CD8-positive, alpha-beta memory T cell (primary cell): ENCODE measurements around the gene BTBD17. TPM values are rescaled to one million over a fixed set of nuclear protein-coding genes. Genes with fewer than 3 reads are reported as not detected.
A peak's percentile ranks its signal among the peaks of the same experiment; 100 is the strongest.

Experiments
- CTCF ChIA-PET: fragments of 350-600 bp; sonication (Branson Sonifier 250); formaldehyde crosslinking; loops from one replicate; lab custom pipeline; 2021; ENCODE audit warnings: antibody characterized with exemption; lab: Charles Lee
- POLR2A ChIA-PET: fragments of 350-600 bp; sonication (Branson Sonifier 250); formaldehyde crosslinking; loops from one replicate; lab custom pipeline; 2021; ENCODE audit warnings: antibody characterized with exemption; lab: Charles Lee
- DNase-seq, 5 donors: peaks; one replicate each; pipeline versions ENCODE4 v3.0.0 to v3.0.0-alpha.2; 2020 to 2022; ENCODE audit warnings: mixed read lengths in 1 of 5
- H3K27ac ChIP-seq: one replicate; pipeline ENCODE4 v1.7.0; 2013; ENCODE audit warnings: low read depth, mild to moderate bottlenecking, low read length, moderate library complexity
- H3K27me3 ChIP-seq: 2 replicates; pipeline ENCODE4 v1.7.0; 2013; ENCODE audit warnings: low read length, mild to moderate bottlenecking; ENCODE audit not compliant: insufficient read depth, poor library complexity, severe bottlenecking
- H3K36me3 ChIP-seq: 2 replicates; pipeline ENCODE4 v1.7.0; 2013; ENCODE audit warnings: mild to moderate bottlenecking, low read length, moderate library complexity; ENCODE audit not compliant: insufficient read depth
- H3K4me1 ChIP-seq: 2 replicates; pipeline ENCODE4 v1.7.0; 2013; ENCODE audit warnings: mild to moderate bottlenecking, low read length, moderate library complexity; ENCODE audit not compliant: insufficient read depth
- H3K4me3 ChIP-seq: 2 replicates; pipeline ENCODE4 v1.7.0; 2013; ENCODE audit warnings: mild to moderate bottlenecking, low read length
- H3K9me3 ChIP-seq: 2 replicates; pipeline ENCODE4 v1.7.0; 2013; ENCODE audit warnings: mild to moderate bottlenecking, low read length
- H3K27ac Mint-ChIP-seq, 8 donors: one replicate each; pipeline ENCODE4 v1.8.0; 2020 to 2021; ENCODE audit warnings: mixed read lengths in 8 of 8, mild to moderate bottlenecking in 6 of 8, inconsistent platforms in 3 of 8, moderate library complexity in 3 of 8
- H3K27me3 Mint-ChIP-seq, 2 donors: one replicate each; pipeline ENCODE4 v1.8.0; 2020 to 2021; ENCODE audit warnings: mixed read lengths in 2 of 2, mild to moderate bottlenecking in 1 of 2, moderate library complexity in 1 of 2
- H3K36me3 Mint-ChIP-seq, 3 donors: one replicate each; pipeline ENCODE4 v1.8.0; 2020 to 2021; ENCODE audit warnings: mixed read lengths in 3 of 3, inconsistent platforms in 1 of 3, mild to moderate bottlenecking in 1 of 3
- H3K4me1 Mint-ChIP-seq, 3 donors: one replicate each; pipeline ENCODE4 v1.8.0; 2020 to 2021; ENCODE audit warnings: mixed read lengths in 3 of 3, inconsistent platforms in 1 of 3, mild to moderate bottlenecking in 1 of 3
- H3K4me3 Mint-ChIP-seq, 7 donors: one replicate each; pipeline ENCODE4 v1.8.0; 2020 to 2021; ENCODE audit warnings: mixed read lengths in 7 of 7, mild to moderate bottlenecking in 6 of 7, moderate library complexity in 4 of 7, inconsistent platforms in 2 of 7
- H3K9me3 Mint-ChIP-seq, 5 donors: one replicate each; pipeline ENCODE4 v1.8.0; 2020 to 2022; ENCODE audit warnings: mixed read lengths in 5 of 5, mild to moderate bottlenecking in 3 of 5, moderate library complexity in 2 of 5, inconsistent platforms in 1 of 5
- polyA plus RNA-seq: library from polyadenylated mRNA; unstranded; fragments of 300-500 nt; fragmentation: Illumina TruSeq; gene quantifications from one replicate; pipeline ENCODE4 v1.2.3, GENCODE V29; 2021
- total RNA-seq, 2 experiments: library from RNA; stranded (reverse); gene quantifications; one replicate each; pipeline ENCODE4 v1.2.3, GENCODE V29; 2021

Gene BTBD17
- total and polyA plus RNA-seq, 3 experiments from 2014 or later: not detected

DNA sequence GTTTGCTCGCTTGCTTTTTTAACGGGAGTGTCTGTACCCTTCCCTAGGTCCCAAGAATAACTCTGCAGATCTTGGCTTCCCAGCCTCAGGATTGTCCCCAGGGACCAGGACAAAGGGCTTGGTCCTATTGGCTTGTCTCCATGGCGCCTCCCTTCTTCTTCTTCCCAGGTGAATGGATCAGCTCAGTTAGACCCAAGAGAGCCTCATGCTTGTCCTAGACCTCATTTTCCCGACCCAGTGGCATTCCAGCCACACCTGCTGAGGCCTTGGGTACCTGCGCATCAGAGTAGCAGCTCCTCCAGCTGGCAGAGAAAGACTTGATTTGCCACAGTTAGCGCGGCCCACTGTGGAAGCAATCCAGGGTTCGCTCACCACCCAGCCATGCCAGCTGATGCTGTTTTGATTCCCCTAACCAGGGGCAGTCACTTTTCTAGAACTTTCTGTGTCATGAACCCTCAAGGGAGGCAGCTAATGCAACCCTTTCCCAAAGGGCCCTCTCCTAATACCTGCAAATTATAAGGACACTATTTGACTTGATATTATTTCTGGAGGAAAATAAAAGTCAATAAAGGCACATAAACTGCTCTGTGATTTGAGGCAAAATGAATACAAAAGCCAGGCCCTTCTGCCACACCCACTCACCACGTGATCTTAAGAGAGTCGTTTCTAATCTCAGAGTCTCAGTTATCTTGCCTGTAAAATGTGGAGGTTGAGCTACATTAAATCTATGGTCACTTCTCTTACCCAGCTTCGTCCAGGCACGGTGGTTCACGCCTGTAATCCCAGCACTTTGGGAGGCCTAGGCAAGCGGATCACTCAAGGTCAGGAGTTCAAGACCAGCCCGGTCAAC lies 19.5 kb upstream of the BTBD17 start:
- H3K27me3 Mint-ChIP-seq: peaks cover 0 to 2% of the 10 kb centered on the region in 2 donors
- H3K36me3 Mint-ChIP-seq: no peaks in the 10 kb centered on the region
- H3K27ac ChIP-seq: no peak overlapping the region
- no peaks in the 10 kb centered on the region for H3K27me3 ChIP-seq
- H3K9me3 Mint-ChIP-seq: no peaks in the 10 kb centered on the region
- DNase-seq: no peak
- no peaks in the 10 kb centered on the region for H3K9me3 ChIP-seq
- H3K4me3 ChIP-seq: no peak overlapping the region
- CTCF ChIA-PET: interaction anchor here (0.6 to 5.0 kb wide), 10 partner anchors 12 to 151 kb away, joined by 3 to 88 read pairs (median 14); partner anchors contain the start of genes CD300LB and GPR142
- H3K4me1 Mint-ChIP-seq: peaks cover 4 to 13% (median 10%) of the 10 kb centered on the region in 3 donors
- peak overlapping the region in 3 of 8 donors; percentile 26 to 73 (median 31) for H3K27ac Mint-ChIP-seq
- POLR2A ChIA-PET: no interaction called here
- no peaks in the 10 kb centered on the region for H3K36me3 ChIP-seq
- H3K4me1 ChIP-seq: peaks cover 14% of the 10 kb centered on the region
- H3K4me3 Mint-ChIP-seq: no peak overlapping the region

DNA sequence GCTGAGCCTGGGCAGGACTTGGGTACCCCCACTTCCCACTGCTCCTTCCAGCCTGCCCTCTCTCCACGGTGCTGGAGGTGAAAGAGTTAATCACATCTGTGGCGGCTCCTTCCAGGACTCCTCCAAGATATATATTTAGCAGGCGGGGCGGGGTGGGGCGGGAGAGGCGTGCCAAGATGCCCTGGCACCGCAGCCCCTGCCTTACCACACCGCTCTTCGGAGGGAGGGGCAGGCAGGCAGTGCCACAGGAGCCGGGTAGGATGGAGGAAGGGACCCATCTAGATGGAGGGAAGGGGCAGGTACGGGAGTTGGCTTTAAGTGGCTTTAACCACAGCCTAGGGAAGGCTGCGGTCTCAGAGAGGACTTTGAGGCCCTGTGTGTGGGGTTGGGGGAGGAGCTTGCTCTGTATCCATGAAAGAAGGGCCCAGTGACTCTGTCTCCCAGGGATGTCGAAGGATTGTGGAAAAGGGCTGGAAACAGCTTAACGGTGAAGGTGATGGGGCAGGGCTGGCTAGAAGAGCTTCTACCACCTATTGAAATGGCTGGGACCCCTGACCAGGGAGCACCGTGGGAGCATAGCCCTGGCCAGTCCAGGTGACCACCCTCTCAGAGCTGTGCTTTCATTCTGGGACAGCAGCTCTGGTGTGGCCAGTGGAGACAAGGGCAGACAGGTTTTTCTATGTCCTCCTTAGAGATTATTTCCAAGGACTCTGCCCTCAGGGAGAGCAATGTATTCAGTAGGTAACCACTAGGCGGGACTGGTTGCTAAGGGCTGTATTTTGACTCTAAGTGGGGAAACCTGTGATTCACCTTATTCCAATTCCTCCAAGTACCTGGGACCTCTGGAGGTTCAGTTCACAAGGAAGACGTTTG lies 18.7 kb upstream of the BTBD17 start:
- Mint-ChIP-seq H3K27me3 (peaks cover 0 to 2% of the 10 kb centered on the region in 2 donors), H3K9me3 (no peaks in the 10 kb centered on the region), H3K4me1 (peaks cover 4 to 13% (median 10%) of the 10 kb centered on the region in 3 donors), H3K27ac (peak overlapping the region in 4 of 8 donors; percentile 31 to 79 (median 61)), H3K4me3 (peak overlapping the region in 1 of 7 donors; percentile 40), H3K36me3 (no peaks in the 10 kb centered on the region)
- no peak overlapping the region for H3K27ac ChIP-seq
- H3K27me3 ChIP-seq: no peaks in the 10 kb centered on the region
- H3K9me3 ChIP-seq: no peaks in the 10 kb centered on the region
- peaks cover 14% of the 10 kb centered on the region for H3K4me1 ChIP-seq
- no peaks in the 10 kb centered on the region for H3K36me3 ChIP-seq
- POLR2A ChIA-PET: interaction anchor here (0.7 to 1.5 kb wide), 2 partner anchors 77 to 277 kb away, joined by 3 to 5 read pairs; no protein-coding TSS in a partner anchor
- DNase-seq: no peak
- no peak overlapping the region for H3K4me3 ChIP-seq
- CTCF ChIA-PET: interaction anchor here (0.9 to 5.0 kb wide), 10 partner anchors 12 to 152 kb away, joined by 3 to 88 read pairs (median 14); partner anchors contain the start of genes CD300LB and GPR142

DNA sequence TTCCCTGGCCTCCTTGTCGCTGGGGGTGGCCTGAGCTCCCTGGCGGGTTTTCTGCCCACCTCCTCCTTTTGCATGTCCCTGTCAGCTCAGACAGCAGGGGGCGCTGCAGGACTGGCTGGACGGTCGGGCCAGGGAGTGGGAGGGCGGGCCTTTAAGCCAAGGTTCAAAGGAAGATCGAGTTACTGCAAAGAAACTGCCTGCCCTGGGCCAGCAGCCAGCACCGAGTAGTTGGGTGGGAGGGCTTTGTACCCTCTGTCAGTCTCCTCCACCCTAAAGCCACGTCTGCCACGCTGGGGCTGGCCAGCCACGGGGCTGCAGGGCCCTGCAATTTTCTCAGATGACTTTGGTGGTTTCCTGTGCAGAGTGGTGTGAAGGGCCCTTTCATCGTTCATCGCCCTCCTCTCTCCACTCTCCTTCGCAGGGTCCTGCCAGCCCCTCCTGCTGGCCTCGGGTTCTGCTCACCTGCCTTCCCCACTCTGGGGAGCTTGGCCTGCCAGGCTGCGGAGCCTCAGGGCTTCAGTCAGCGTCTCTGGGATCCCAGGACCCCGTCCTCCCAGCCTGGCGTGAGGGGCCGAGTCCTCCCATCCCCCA lies 17.9 kb upstream of the BTBD17 start:
- Histone ChIP-seq H3K36me3 (no peaks in the 10 kb centered on the region), H3K27me3 (no peaks in the 10 kb centered on the region), H3K4me3 (no peak overlapping the region), H3K9me3 (no peaks in the 10 kb centered on the region), H3K27ac (no peak overlapping the region), H3K4me1 (peaks cover 14% of the 10 kb centered on the region)
- POLR2A ChIA-PET: interaction anchor here (0.6 to 1.5 kb wide), 3 partner anchors 78 to 278 kb away, joined by 3 to 5 read pairs (median 3); no protein-coding TSS in a partner anchor
- H3K27ac Mint-ChIP-seq: peak overlapping the region in 1 of 8 donors; percentile 81
- peak; percentile 81 to 93 (median 89) for DNase-seq
- H3K36me3 Mint-ChIP-seq: no peaks in the 10 kb centered on the region
- H3K9me3 Mint-ChIP-seq: no peaks in the 10 kb centered on the region
- peaks cover 4 to 13% (median 10%) of the 10 kb centered on the region in 3 donors for H3K4me1 Mint-ChIP-seq
- CTCF ChIA-PET: interaction anchor here (0.5 to 5.0 kb wide), 26 partner anchors 11 to 382 kb away, joined by 3 to 88 read pairs (median 3); partner anchors contain the start of genes CD300A, CD300LB and GPR142
- H3K4me3 Mint-ChIP-seq: peak overlapping the region in 2 of 7 donors; percentile 14 to 69
- H3K27me3 Mint-ChIP-seq: peaks cover 0 to under 1% of the 10 kb centered on the region in 2 donors

DNA sequence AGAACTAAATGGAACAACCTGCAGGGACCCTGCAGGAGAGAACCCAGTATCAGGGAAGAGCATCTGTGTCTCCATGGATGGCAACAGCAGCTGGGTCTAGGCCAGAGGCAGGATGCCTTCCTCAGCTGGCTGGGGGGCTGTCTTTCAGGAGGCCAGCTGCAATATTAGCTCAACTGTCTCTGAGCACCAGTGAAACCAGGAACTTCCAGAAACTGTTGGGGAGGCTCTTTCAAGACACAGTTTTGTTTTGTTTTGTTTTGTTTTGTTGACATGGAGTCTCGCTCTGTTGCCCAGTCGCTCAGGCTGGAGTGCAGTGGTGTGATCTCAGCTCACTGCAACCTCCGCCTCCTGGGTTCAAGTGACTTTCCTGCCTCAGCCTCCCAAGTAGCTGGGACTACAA lies 13.2 kb upstream of the BTBD17 start:
- no peaks in the 10 kb centered on the region for H3K27me3 Mint-ChIP-seq
- H3K36me3 ChIP-seq: no peaks in the 10 kb centered on the region
- H3K4me3 ChIP-seq: no peak overlapping the region
- no peak overlapping the region for H3K27ac ChIP-seq
- ChIA-PET POLR2A (no interaction called here), CTCF (interaction anchor here (1.6 to 3.9 kb wide), 2 partner anchors 82 to 118 kb away, joined by 3 to 14 read pairs; no protein-coding TSS in a partner anchor)
- no peaks in the 10 kb centered on the region for H3K27me3 ChIP-seq
- H3K9me3 Mint-ChIP-seq: no peaks in the 10 kb centered on the region
- peaks cover 2 to 7% (median 4%) of the 10 kb centered on the region in 3 donors for H3K4me1 Mint-ChIP-seq
- DNase-seq: no peak
- no peaks in the 10 kb centered on the region for H3K9me3 ChIP-seq
- no peak overlapping the region for H3K27ac Mint-ChIP-seq
- no peaks in the 10 kb centered on the region for H3K36me3 Mint-ChIP-seq
- peaks cover 12% of the 10 kb centered on the region for H3K4me1 ChIP-seq
- H3K4me3 Mint-ChIP-seq: no peak overlapping the region

DNA sequence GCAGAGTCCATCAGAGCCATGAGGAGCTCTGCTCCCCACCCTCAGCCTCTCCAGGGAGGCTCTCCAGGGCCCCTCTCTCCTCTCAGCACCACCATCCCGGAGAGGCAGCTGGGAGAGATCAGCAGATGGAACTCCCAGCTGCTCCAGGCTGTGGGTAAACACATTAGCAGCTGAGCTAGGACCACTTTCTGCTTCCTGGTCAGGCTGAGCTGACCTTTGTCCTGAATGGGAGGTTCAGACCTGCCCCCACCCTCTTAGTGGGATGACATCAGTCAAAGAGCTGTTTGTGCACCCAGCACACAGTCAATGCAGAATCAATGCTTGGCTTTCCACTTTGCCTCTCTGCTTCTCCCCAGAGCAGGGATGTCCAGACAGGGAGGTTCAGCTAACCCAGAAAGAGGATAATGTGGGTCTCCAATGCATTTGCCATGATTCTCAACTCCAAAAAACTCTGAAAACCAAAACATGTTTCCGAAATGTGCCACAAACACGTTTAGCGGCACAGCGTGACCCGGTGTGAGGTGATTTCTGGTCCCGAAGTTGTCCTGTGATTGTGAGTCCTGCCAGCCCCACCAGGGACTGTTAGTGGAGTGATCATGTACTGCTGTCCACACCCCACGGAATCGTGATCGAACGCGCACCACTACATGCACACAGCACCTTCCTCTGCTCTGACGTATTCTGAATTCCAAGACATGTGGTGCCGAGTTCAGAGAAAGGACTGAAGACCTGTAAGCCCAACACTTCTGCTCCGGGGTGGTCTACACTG lies 12.4 kb upstream of the BTBD17 start:
- Mint-ChIP-seq H3K4me1 (peaks cover 5 to 7% (median 6%) of the 10 kb centered on the region in 3 donors), H3K27me3 (peaks cover 0 to 5% of the 10 kb centered on the region in 2 donors), H3K4me3 (no peak overlapping the region), H3K9me3 (no peaks in the 10 kb centered on the region), H3K36me3 (no peaks in the 10 kb centered on the region), H3K27ac (no peak overlapping the region)
- Histone ChIP-seq H3K9me3 (no peaks in the 10 kb centered on the region), H3K36me3 (no peaks in the 10 kb centered on the region), H3K4me1 (peaks cover 12% of the 10 kb centered on the region), H3K27me3 (no peaks in the 10 kb centered on the region), H3K27ac (no peak overlapping the region), H3K4me3 (no peak overlapping the region)
- ChIA-PET CTCF (interaction anchor here (0.7 to 3.9 kb wide), 2 partner anchors 83 to 120 kb away, joined by 5 to 14 read pairs; no protein-coding TSS in a partner anchor), POLR2A (no interaction called here)
- DNase-seq: no peak

DNA sequence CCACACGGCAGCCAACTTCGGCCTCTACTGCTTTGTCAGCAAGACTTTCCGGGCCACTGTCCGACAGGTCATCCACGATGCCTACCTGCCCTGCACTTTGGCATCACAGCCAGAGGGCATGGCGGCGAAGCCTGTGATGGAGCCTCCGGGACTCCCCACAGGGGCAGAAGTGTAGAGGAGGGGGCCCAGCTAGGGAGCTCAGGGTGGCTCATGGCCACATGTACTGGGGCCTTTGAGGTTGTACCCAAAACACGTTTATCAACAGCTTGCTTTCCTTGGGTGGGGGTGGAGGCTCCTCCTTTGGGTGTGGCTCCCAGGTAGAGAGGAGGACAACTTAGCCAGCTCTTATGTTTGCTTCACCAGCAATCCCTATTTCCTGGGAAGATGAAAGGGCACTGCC lies 10.8 kb upstream of the BTBD17 start:
- POLR2A ChIA-PET: no interaction called here
- CTCF ChIA-PET: interaction anchor here (0.6 to 0.8 kb wide), 2 partner anchors 73 to 85 kb away, joined by 3 read pairs; no protein-coding TSS in a partner anchor
- Mint-ChIP-seq H3K36me3 (no peaks in the 10 kb centered on the region), H3K4me3 (no peak overlapping the region), H3K4me1 (peaks cover 7 to 16% (median 10%) of the 10 kb centered on the region in 3 donors), H3K9me3 (no peaks in the 10 kb centered on the region), H3K27me3 (peaks cover 0 to 5% of the 10 kb centered on the region in 2 donors), H3K27ac (no peak overlapping the region)
- no peak for DNase-seq
- Histone ChIP-seq H3K27ac (no peak overlapping the region), H3K36me3 (no peaks in the 10 kb centered on the region), H3K9me3 (no peaks in the 10 kb centered on the region), H3K27me3 (no peaks in the 10 kb centered on the region), H3K4me1 (peaks cover 19% of the 10 kb centered on the region), H3K4me3 (no peak overlapping the region)
